Effector memory CD8-positive, alpha-beta T cell (primary cell): ENCODE data around the gene SPPL3.
A peak's percentile ranks its signal among the peaks of the same experiment; 100 is the strongest.

Source experiments
- ATAC-seq: fragments of 150-1000 bp; cut with Tn5 transposase; replicated peaks from 2 replicates; pipeline ENCODE4 v1.10.0; 2021; ENCODE audit warnings: mild to moderate bottlenecking, moderate library complexity
- DNase-seq, 3 experiments: peaks; one replicate each; pipeline ENCODE4 v3.0.0; 2021
- H3K27ac Mint-ChIP-seq, 2 donors: one replicate each; pipeline ENCODE4 v1.8.0; 2022; ENCODE audit warnings: mild to moderate bottlenecking in 2 of 2, mixed read lengths in 2 of 2, moderate library complexity in 2 of 2
- H3K27me3 Mint-ChIP-seq, 2 donors: one replicate each; pipeline ENCODE4 v1.8.0; 2022; ENCODE audit warnings: mixed read lengths in 2 of 2
- H3K36me3 Mint-ChIP-seq: one replicate; pipeline ENCODE4 v1.8.0; 2022; ENCODE audit warnings: mild to moderate bottlenecking, moderate library complexity, mixed read lengths; ENCODE audit not compliant: insufficient read depth
- H3K4me1 Mint-ChIP-seq, 2 donors: one replicate each; pipeline ENCODE4 v1.8.0; 2022; ENCODE audit warnings: low read depth in 2 of 2, mixed read lengths in 2 of 2
- H3K4me3 Mint-ChIP-seq, 2 donors: one replicate each; pipeline ENCODE4 v1.8.0; 2022; ENCODE audit warnings: mild to moderate bottlenecking in 2 of 2, mixed read lengths in 2 of 2, moderate library complexity in 2 of 2
- H3K9me3 Mint-ChIP-seq, 2 donors: one replicate each; pipeline ENCODE4 v1.8.0; 2022; ENCODE audit warnings: mixed read lengths in 2 of 2

SPPL3 gene

DNA sequence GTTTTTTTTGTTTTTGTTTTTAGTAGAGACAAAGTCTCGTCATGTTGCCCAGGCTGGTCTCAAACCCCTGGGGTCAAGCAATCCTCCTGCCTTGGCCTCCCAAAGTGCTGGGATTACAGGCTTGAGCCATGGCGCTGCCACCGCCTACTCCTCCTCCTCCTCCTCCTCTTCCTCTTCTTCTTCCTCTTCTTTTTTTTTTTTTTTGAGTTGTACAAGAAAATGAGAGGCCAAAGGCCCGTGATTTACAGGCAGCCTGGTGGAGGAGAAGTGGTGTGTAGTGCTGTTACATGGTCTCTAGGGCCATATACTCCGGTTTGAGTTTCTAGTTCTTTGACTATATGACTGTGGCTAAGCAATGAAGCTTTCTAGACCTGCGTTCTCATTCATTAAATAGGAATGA is 29.6 kb upstream of the SPPL3 start:
- H3K9me3 Mint-ChIP-seq, result no peaks in the 10 kb centered on the region
- no peak for ATAC-seq

DNA sequence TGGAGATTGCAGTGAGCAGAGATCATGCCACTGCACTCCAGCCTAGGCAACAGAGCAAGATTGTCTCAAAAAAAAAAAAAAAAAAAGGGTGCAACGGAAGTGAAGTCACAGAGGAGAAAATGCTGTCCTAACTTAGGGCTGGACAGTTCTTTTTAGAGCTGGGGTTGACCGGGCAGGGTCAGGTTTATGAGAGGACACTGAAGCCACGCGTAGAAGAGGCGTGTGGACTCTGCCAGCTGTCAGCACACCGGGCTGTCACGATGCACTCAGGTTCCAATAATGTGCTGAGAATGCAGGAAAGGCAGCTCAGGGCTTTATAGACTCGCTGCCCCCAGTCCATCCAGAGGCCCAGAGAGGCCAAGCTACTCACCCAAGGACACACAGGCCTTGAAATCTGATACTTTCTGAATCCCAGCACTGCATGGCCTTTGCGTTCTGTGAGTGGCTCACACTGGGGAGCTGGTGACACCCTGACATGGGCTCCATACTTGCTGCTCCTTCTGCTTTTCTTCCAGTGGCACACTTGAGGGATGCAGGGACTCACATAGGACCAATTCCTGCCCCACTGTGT is 28.9 kb upstream of the SPPL3 start:
- H3K27ac Mint-ChIP-seq, result no peak overlapping the region
- H3K4me1 Mint-ChIP-seq, result no peaks in the 10 kb centered on the region
- H3K36me3 Mint-ChIP-seq, result peaks cover 3% of the 10 kb centered on the region
- H3K4me3 Mint-ChIP-seq, result no peak overlapping the region
- peaks cover 7 to 13% of the 10 kb centered on the region in 2 donors for H3K27me3 Mint-ChIP-seq
- H3K9me3 Mint-ChIP-seq, result no peaks in the 10 kb centered on the region
- no peak for ATAC-seq
- DNase-seq, result no peak

More for the DNA sequence above, 29.6 kb upstream of the SPPL3 start:
- no peak for DNase-seq
- Mint-ChIP-seq H3K27me3 (peaks cover 15 to 21% of the 10 kb centered on the region in 2 donors), H3K27ac (no peak overlapping the region), H3K4me3 (no peak overlapping the region), H3K4me1 (no peaks in the 10 kb centered on the region), H3K36me3 (peaks cover 3% of the 10 kb centered on the region)

- no peak for ATAC-seq
- no peak overlapping the region for H3K4me3 Mint-ChIP-seq
- no peak overlapping the region for H3K27ac Mint-ChIP-seq
- DNase-seq, result no peak
- peaks cover 0 to 3% of the 10 kb centered on the region in 2 donors for H3K27me3 Mint-ChIP-seq
- peaks cover 3% of the 10 kb centered on the region for H3K36me3 Mint-ChIP-seq
- H3K4me1 Mint-ChIP-seq, result no peaks in the 10 kb centered on the region
- H3K9me3 Mint-ChIP-seq, result no peaks in the 10 kb centered on the region
Measured at GRCh38 chr12:120932058-120932457, 27.9 kb upstream of the SPPL3 start.

DNA sequence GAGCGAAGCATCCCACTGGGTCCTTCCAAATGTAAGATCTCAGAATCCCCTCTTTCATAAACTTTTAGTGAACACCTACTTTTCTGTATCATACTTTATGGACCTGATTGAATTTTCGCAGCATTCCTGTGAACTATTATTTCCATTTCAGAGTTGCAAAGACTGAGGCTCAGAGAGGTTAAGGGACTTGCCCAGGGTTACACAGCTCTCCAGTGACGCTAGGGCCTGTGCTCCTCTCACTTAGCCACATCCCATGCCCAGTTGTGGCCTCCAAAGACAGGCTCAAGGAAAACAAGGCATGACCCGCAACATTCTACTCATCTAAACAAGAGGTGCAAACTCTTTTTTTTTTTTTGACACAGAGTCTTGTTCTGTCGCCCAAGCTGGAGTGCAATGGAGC is 25.9 kb upstream of the SPPL3 start:
- Mint-ChIP-seq H3K36me3 (no peaks in the 10 kb centered on the region), H3K4me3 (no peak overlapping the region), H3K9me3 (no peaks in the 10 kb centered on the region), H3K27me3 (no peaks in the 10 kb centered on the region), H3K4me1 (no peaks in the 10 kb centered on the region), H3K27ac (no peak overlapping the region)
- no peak for ATAC-seq
- DNase-seq, result no peak

GRCh38 chr12:120928864-120929652 is 24.9 kb upstream of the SPPL3 start:
- ATAC-seq, result no peak
- H3K27ac Mint-ChIP-seq, result no peak overlapping the region
- H3K36me3 Mint-ChIP-seq, result no peaks in the 10 kb centered on the region
- no peak overlapping the region for H3K4me3 Mint-ChIP-seq
- H3K9me3 Mint-ChIP-seq, result no peaks in the 10 kb centered on the region
- no peak for DNase-seq
- no peaks in the 10 kb centered on the region for H3K4me1 Mint-ChIP-seq
- H3K27me3 Mint-ChIP-seq, result no peaks in the 10 kb centered on the region

- H3K36me3 Mint-ChIP-seq, result no peaks in the 10 kb centered on the region
- H3K27me3 Mint-ChIP-seq, result no peaks in the 10 kb centered on the region
- DNase-seq (no peak), ATAC-seq (no peak)
- no peak overlapping the region for H3K27ac Mint-ChIP-seq
- H3K4me1 Mint-ChIP-seq, result no peaks in the 10 kb centered on the region
- no peaks in the 10 kb centered on the region for H3K9me3 Mint-ChIP-seq
- no peak overlapping the region for H3K4me3 Mint-ChIP-seq
Measured at GRCh38 chr12:120925740-120926563, 21.8 kb upstream of the SPPL3 start.

GRCh38 chr12:120922279-120922678 is 18.1 kb upstream of the SPPL3 start:
- no peak for DNase-seq
- no peak for ATAC-seq
- no peaks in the 10 kb centered on the region for H3K36me3 Mint-ChIP-seq
- peaks cover 0 to 3% of the 10 kb centered on the region in 2 donors for H3K9me3 Mint-ChIP-seq
- H3K4me3 Mint-ChIP-seq, result no peak overlapping the region
- H3K27me3 Mint-ChIP-seq, result no peaks in the 10 kb centered on the region
- H3K4me1 Mint-ChIP-seq, result no peaks in the 10 kb centered on the region
- H3K27ac Mint-ChIP-seq, result no peak overlapping the region

- DNase-seq (no peak), ATAC-seq (no peak)
- no peaks in the 10 kb centered on the region for H3K4me1 Mint-ChIP-seq
- H3K4me3 Mint-ChIP-seq, result no peak overlapping the region
- H3K9me3 Mint-ChIP-seq, result peaks cover 0 to 3% of the 10 kb centered on the region in 2 donors
- H3K27me3 Mint-ChIP-seq, result peaks cover 4% of the 10 kb centered on the region in 2 donors
- no peaks in the 10 kb centered on the region for H3K36me3 Mint-ChIP-seq
- no peak overlapping the region for H3K27ac Mint-ChIP-seq
Measured at GRCh38 chr12:120921637-120922036, 17.5 kb upstream of the SPPL3 start.

GRCh38 chr12:120920178-120920577 is 16.0 kb upstream of the SPPL3 start:
- DNase-seq (no peak), ATAC-seq (no peak)
- H3K27me3 Mint-ChIP-seq, result peaks cover 5 to 10% of the 10 kb centered on the region in 2 donors
- H3K9me3 Mint-ChIP-seq, result peaks cover 0 to 5% of the 10 kb centered on the region in 2 donors
- H3K4me3 Mint-ChIP-seq, result no peak overlapping the region
- H3K4me1 Mint-ChIP-seq, result no peaks in the 10 kb centered on the region
- H3K27ac Mint-ChIP-seq, result no peak overlapping the region
- no peaks in the 10 kb centered on the region for H3K36me3 Mint-ChIP-seq

GRCh38 chr12:120917748-120918147 is 13.6 kb upstream of the SPPL3 start:
- DNase-seq (no peak), ATAC-seq (no peak)
- H3K27ac Mint-ChIP-seq, result no peak overlapping the region
- peaks cover 5 to 10% of the 10 kb centered on the region in 2 donors for H3K27me3 Mint-ChIP-seq
- H3K4me1 Mint-ChIP-seq, result no peaks in the 10 kb centered on the region
- H3K36me3 Mint-ChIP-seq, result no peaks in the 10 kb centered on the region
- H3K9me3 Mint-ChIP-seq, result peaks cover 0 to 5% of the 10 kb centered on the region in 2 donors
- H3K4me3 Mint-ChIP-seq, result peak overlapping the region in 1 of 2 donors; percentile 43

- H3K9me3 Mint-ChIP-seq, result peaks cover 0 to 5% of the 10 kb centered on the region in 2 donors
- no peak for ATAC-seq
- no peak overlapping the region for H3K4me3 Mint-ChIP-seq
- DNase-seq, result no peak
- H3K36me3 Mint-ChIP-seq, result no peaks in the 10 kb centered on the region
- H3K27me3 Mint-ChIP-seq, result peaks cover 5 to 10% of the 10 kb centered on the region in 2 donors
- no peak overlapping the region for H3K27ac Mint-ChIP-seq
- no peaks in the 10 kb centered on the region for H3K4me1 Mint-ChIP-seq
Measured at GRCh38 chr12:120916561-120916960, 12.4 kb upstream of the SPPL3 start.

DNA sequence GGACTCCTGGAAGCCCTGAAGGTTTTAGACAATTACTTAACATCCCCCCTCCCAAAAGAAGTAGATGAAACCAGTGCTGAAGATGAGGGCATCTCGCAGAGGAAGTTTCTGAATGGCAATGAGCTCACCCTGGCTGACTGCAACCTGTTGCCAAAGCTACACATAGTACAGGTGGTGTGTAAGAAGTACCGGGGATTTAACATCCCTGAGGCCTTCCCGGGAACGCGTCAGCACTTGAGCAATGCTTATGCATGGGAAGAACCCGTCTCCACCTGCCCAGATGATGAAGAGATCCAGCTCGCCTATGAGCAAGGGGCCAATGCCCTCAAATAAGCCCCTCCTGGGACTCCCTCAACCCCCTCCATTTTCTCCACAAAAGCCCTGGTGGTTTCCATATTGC is 10.6 kb upstream of the SPPL3 start:
- H3K27ac Mint-ChIP-seq, result no peak overlapping the region
- H3K9me3 Mint-ChIP-seq, result peaks cover 0 to 5% of the 10 kb centered on the region in 2 donors
- H3K36me3 Mint-ChIP-seq, result no peaks in the 10 kb centered on the region
- H3K4me3 Mint-ChIP-seq, result no peak overlapping the region
- ATAC-seq (no peak), DNase-seq (no peak)
- H3K27me3 Mint-ChIP-seq, result peaks cover 5 to 10% of the 10 kb centered on the region in 2 donors
- no peaks in the 10 kb centered on the region for H3K4me1 Mint-ChIP-seq

- H3K27ac Mint-ChIP-seq, result no peak overlapping the region
- DNase-seq (no peak), ATAC-seq (no peak)
- H3K4me3 Mint-ChIP-seq, result no peak overlapping the region
- H3K4me1 Mint-ChIP-seq, result no peaks in the 10 kb centered on the region
- no peaks in the 10 kb centered on the region for H3K9me3 Mint-ChIP-seq
- no peaks in the 10 kb centered on the region for H3K27me3 Mint-ChIP-seq
- H3K36me3 Mint-ChIP-seq, result peaks cover under 1% of the 10 kb centered on the region
Measured at GRCh38 chr12:120909633-120910298, 5.6 kb upstream of the SPPL3 start.
